ENCODE data around the gene ABHD14A.

ABHD14A gene

DNA sequence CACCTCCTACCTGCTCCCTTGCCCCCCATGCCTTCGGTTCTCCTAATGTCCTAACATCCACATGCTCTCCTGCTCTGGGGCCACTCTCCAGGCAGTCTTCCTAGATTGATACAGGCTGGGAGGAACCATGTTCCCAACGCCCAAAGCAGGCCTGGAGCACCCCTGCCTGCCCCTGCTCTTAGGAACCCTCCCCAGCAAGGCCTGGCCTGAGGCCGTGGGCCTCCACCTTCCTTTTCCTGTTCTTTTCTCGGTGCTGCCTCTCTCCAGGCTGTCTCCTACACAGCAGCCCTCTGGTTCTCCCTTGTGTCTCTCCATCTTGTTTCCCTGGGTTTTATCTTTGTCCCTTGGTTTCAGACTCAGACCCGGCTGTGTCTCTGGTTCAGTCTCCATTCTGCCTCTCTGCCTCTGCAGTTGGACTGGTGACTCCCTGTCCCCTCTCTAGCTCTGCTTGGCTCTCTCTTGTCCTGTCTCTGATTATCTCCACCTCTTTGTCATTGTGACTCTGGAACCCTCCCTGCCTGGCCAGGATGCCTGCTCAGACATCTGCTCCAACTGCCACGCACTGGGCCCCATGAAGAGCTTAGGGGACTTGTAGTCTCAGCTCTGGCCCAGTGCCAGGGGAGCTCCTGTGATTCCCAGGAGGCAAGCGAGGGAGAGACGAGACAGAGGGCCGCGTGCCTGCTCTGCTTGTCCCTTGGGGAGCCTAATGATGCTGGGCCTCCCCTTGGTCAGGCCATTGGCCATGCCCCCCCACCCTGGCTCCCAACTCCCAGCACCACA is 46.8 kb downstream of the ABHD14A start:
- DNase-seq = peak; percentile 96 to 98

DNA sequence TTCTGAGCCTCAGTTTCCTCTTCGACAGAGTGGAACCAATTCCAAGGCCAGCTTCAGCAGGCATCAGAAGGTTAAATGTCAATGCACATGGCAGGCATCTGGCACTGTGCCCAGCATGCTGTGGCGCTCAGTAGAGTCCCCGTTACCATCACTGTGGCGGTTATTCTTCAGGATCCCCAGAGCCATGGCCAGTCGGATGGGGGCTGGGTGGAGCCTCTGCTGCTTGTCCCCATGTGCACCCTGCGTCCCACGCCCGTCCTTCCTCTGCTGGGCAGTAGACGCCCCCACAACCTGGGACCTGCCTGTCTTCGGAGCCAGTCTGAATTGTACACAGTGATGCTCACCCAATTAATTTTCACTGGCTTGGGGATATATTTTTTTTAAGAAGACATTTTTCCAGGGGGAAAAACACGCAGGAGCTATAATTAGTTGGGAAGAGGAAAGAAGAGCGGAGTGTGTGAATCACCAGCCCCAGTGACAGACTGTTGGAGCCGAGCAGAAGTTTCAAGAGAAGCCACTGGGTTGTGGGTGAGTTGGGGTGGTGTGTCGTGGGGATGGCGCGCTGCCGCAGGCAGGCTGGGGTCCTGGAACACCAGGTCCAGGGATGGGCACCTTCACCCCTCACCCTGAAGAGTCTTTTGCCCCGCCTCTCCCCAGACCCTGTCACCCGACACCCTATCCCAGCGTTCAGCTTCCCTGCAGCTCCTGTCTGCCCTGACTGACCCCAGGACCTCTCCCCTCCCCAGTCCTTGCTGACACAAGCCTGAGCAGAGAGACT is 47.6 kb downstream of the ABHD14A start:
- DNase-seq = peak; percentile 59 to 76

DNA sequence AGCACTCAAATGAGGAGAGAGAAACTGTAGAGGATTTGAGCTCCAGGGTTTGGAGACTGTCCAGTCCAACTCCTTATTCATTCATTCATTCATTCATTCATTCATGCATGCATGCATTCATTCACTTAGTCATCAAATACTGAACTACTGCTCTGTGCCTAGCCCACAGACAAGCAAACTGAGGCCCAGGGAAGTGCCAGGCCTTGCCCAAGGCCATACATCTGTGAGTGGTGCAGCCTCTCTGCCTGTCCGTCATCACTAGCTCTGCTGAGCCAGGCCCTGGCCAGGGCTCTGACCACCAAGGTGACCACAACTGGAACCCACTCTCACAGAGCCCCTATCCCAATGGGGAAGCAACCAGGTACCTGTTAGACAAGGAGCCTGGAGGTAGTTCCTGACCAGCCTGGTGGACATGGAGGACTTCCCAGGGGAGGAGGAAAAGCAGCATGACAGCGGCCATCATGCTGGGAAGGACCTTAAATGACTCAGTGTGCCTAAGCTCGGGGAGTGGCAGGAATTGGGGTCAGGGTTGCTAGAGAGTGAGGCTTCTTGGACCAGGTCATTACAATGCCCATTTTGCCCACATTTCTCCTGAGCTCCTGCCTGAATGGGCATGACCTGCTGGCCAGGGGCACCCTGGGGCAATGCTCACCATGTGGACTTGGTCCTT is 48.4 kb downstream of the ABHD14A start:
- no peak for DNase-seq

DNA sequence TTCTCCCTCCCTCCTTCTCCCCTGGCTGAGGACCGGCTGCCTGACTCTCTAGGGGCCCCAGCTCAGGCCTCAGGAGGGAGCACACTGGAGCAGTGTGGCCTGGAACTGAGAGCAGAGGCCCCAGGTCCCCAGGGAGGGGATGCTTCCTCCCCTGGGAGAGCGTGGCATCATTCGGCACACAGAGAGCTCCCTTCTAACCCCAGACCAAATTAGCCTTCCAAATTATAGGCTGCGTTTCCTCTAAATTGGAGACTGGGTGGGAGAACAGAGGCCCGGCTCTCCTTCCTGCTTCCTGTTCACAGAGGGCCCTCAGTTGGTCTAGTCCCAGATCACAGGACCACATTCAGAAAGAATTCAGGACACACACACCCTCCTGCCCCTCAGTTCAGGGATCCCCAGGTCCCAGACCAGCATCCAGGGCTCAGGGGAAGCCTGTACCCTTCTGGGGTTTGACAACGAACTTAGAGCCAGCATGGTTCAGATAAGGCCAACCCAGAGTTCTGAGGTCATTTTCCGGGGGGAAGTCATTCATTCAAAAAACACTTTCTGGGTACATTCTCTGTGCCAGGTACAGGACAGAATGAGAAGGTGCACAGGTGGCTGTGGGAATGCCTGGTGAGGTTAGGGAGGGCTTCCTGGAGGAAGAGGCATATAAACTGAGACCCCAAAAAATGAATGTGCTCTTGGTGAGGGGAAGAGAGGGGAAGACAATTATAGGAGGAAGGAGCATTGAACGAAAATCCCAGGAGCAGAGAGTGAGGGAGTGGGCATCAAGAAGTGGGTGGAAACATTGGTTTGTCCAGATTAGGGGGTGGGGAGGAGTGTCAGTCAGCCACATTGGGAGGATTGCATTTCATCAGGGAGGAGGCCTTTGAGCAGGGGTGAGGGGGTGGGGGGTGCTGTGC is 49.2 kb downstream of the ABHD14A start:
- peak in 1 of 2 experiments; percentile 60 for DNase-seq

DNA sequence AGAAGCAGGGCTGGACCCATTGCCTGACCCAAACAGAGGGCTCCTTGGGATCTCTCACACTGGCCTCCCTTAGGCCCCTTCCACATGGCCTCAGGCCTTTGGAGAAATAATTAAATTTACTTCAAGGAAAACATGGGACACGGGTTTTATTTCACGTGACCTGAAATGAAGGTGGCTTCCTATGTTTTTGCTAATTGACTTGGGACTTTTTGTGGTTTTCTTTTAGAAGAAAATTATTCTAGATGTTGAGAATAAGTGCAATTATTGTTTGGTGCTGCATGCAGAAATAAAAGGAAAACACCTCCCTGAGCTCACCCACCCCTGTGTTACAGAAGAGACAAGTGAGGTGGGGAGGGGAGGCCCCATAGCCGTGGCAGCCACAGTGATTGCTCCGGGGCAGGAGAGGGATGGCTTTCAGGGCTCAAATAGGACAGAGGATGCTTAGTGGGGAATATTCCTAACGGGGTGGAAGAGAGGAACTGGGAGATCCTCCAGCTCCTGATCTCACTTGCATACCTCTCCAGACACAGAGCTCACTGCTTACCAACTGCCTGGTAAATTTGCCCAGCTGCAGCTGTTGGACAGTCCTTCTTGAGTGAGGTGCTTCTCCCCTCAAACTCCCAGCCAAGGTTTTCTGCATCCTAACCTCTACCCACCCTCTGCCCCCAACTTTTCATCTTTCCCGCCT is 50.0 kb downstream of the ABHD14A start:
- no peak for DNase-seq

DNA sequence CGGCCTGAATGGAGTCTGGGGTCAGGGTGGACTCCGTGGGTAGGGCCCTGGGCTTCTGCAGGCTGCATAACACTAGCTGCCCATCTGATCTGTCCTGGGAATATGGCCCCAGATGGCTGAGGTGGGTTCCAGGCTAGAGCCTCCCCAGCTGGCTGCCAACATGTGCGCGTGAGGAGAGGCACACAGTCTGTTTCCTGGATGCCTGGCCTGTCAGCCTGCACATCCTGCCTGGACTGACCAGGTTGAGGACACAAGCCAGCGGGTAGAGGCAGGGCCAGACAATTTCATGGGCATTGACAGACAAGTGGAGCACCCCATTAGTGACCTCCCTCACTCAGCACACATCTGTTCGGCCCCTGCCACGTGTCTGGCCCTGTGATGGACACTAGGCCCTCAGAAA is 50.6 kb downstream of the ABHD14A start:
- peak; percentile 71 to 90 for DNase-seq

DNA sequence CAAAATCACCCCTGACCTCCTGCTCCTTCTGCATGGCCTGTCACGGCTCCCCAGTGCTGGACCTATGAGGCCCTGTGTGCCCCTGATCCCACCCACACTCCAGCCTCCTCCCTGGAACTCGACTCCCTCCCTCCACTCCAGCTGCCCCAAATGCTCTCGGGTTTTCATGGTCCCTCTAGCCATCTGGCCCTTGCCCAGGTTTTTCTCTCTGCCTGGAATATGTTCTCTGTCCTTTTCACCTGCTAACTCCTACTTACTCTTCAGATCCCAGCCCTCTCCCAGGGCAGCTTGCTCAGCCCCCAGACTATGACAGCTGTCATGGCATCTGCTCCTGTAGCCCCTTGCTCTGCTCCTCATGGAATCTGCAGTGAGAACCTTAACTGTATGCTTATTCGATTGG is 51.2 kb downstream of the ABHD14A start:
- DNase-seq = peak; percentile 97 to 98

DNA sequence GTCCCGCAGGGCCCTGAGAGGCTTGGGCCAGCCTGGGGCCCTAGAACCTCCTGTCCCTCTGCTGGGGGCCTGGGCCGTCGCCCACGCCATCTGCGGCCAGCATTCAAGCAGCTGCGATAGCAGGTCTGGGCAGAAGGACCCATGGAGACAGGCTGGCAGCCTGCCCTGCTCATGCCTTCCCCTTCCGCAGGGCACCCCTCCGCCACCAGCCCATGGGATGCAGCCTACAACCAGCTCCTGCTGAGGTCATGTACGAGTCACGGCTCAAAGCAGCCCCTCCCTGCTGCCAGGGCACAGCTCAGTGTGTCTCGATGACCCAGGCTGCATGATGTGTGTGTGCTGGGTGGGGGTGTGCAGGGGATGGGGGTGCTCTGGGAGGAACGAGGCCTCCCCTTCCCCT is 53.7 kb downstream of the ABHD14A start:
- peak; percentile 30 to 76 for DNase-seq

DNA sequence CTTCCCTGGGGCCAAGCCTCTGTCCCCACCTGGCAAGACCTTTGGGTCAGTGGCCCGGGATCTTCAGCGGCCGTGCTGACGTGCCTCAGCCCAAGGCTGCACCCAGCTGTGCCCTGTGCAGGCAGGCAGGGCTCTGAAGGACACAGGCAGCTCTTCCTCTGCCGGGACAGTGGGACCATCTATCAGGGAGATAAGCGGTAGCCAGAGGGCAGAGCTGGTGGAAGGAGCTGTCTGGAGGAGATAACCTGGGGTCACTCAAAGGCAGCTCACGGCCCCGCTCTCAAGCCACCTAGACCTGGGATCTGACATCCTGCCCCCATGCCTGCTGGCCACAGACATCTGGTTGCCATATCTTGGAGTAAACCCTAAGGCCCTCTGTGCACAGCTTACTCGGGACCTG is 54.2 kb downstream of the ABHD14A start:
- no peak for DNase-seq

DNA sequence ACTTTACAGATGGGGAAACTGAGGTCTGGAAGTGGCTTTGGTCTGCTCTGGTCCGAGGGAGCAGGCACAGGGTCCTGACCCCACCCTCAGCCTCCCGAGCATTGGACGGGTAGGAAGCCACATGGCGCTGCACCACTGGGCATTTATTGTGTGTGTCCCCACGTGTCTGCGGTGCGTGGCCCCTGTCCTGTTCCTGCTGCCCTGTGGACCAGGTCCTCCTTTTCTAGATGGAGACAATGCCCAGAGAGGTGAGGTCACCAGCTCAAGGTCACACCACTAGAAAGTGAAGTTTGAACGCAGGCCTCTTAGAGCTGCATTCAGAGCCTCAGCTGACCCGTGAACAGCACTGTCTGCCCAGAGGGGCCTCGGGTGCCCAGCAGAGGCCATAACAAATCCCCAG is 54.7 kb downstream of the ABHD14A start:
- no peak for DNase-seq
